ENCODE results near the gene PARD3.

GRCh38 chr10:34716958-34717357 is 98.1 kb downstream of the PARD3 start:
- TF ChIP-seq, protein P1, sequence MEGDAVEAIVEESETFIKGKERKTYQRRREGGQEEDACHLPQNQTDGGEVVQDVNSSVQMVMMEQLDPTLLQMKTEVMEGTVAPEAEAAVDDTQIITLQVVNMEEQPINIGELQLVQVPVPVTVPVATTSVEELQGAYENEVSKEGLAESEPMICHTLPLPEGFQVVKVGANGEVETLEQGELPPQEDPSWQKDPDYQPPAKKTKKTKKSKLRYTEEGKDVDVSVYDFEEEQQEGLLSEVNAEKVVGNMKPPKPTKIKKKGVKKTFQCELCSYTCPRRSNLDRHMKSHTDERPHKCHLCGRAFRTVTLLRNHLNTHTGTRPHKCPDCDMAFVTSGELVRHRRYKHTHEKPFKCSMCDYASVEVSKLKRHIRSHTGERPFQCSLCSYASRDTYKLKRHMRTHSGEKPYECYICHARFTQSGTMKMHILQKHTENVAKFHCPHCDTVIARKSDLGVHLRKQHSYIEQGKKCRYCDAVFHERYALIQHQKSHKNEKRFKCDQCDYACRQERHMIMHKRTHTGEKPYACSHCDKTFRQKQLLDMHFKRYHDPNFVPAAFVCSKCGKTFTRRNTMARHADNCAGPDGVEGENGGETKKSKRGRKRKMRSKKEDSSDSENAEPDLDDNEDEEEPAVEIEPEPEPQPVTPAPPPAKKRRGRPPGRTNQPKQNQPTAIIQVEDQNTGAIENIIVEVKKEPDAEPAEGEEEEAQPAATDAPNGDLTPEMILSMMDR (IDR thresholded peaks at IDR 0.05), result no peak
- TF ChIP-seq POLR2A (IDR thresholded peaks at IDR 0.05), result no peak
